Measurements from ENCODE around the gene KANK3.

The KANK3 gene

DNA sequence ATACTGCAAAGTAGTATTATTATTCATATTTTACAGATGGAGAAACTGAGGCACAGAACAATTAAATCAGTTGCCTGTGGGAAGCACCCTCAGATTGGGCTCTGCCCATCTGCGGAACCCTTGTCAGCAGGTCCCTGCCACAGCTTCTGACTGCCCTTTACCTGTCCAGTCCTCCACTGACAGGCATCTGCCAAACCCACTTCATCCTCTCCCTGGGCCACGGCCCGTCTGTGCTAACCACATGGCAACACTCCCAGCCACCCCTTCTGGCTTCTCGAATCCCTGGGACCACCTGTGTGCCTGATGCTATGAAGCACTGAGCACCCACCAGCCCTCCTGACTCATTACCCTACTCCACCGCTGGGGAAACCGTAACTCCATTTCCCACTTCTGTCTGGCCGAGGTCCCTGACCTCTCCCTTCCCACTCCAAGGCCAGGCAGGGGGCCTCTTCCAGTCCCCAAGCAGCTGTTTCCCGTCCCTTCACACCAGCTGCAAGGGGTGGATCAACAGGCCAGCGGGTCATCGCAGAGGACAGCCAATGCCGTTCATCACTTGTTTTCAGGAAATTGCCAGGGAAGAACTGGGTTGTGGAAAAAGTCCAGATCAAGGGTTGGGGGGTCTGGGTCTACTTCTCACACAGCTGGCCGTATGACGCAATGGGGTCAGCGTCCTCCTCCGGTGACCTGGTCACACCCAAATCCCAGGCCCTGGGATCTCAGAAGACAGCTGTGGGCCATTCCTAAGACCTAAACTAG lies 2.5 kb downstream of the KANK3 start:
- DNase-seq (ENCODE audit: low read depth in 2 of 2, low spot score in 1 of 2): no peak

DNA sequence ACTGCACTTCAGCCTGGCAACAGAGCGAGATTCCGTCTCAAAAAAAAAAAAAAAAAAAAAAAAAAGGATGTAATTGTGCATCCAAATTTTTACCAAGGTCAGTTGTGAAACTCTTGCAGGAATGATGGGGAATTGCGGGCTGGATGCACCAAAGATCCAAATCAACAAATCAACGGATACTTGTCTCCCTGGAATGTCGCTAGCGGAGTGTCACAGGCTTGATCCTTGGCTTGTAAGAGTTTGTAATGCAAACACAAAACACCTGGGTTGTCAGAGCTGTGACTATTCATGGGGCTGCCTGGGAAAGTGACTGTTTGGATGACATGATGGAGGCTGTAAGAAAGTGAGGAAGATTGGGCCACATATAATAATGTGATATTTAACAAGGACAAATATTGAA lies 4.2 kb downstream of the KANK3 start:
- DNase-seq (ENCODE audit: low read depth in 2 of 2, low spot score in 1 of 2): no peak

- no peak for DNase-seq (ENCODE audit: low read depth in 2 of 2, low spot score in 1 of 2)
Observed at GRCh38 chr19:8337728-8338127, 5.3 kb downstream of the KANK3 start.

- DNase-seq (ENCODE audit: low read depth in 2 of 2, low spot score in 1 of 2): no peak
Observed at GRCh38 chr19:8336660-8337059, 6.4 kb downstream of the KANK3 start.

DNA sequence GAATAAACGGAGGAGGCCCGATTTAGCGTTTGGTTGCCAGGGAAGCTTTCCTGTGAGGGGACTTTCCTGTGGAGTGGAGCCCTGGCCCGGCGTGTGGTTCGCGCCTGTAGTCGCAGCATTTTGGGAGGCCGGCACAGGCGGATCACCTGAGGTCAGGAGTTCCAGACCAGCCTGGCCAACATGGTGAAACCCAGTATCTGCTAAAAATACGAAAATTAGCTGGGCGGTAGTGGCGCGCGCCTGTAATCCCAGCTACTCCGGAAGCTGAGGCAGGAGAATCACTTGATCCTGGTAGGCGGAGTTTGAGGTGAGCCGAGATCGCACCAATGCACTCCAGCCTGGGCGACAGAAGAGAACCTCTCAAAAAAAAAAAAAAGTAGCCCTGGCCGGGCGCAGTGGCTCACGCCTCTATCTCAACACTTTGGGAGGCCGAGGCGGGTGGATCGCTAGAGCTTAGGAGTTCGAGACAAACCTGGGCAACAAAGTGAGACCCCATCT lies 6.9 kb downstream of the KANK3 start:
- DNase-seq (ENCODE audit: low read depth in 2 of 2, low spot score in 1 of 2): no peak

GRCh38 chr19:8335343-8336071 lies 7.6 kb downstream of the KANK3 start:
- no peak for DNase-seq (ENCODE audit: low read depth in 2 of 2, low spot score in 1 of 2)

DNA sequence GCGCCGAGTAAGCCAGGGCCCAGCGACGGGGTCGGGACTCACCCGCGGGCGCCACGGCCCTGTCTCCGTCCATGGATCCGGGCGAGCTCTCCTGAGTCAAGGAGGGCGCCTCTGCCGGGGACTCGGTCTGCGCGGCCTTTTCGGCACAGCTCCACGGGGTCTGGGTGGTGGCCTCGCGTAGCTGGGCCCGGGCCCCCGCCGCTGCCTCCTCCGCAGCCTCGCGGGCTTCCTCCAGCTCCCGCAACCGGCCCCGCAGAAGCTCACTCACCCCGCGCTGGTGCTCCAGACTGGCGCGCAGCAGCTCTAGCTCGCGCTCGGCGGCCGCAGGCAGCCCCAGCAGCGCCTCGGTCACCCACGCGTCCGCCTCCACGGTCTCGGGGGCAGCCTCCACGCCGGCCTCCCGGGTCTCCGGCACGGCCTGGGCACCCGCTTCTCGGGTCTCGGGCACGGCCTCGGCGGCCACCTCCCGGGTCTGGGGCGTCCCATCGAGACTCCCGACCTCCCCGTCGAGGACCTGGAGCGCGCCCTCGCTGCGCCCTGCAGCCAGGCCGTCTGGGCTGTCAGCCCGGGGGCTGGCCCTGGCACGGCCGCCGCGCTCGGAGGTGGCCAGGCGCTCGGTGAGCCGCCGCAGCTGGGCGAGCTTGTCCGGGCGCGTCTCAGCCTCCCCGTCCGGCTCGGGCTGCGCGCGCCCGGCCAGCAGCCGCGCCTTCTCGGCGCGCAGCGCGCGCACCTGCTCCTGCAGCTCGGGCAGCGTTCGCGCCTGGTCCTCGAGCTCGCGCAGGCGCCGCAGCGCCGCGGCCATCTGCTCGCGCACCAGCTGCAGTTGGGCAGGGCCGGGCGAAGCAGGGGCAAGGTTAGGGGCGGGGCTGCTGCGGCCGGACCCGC lies 8.4 kb downstream of the KANK3 start:
- no peak for DNase-seq (ENCODE audit: low read depth in 2 of 2, low spot score in 1 of 2)

- no peak for DNase-seq (ENCODE audit: low read depth in 2 of 2, low spot score in 1 of 2)
Observed at GRCh38 chr19:8333767-8334457, 9.2 kb downstream of the KANK3 start.

GRCh38 chr19:8332976-8333766 lies 9.9 kb downstream of the KANK3 start:
- DNase-seq (ENCODE audit: low read depth in 2 of 2, low spot score in 1 of 2): no peak

DNA sequence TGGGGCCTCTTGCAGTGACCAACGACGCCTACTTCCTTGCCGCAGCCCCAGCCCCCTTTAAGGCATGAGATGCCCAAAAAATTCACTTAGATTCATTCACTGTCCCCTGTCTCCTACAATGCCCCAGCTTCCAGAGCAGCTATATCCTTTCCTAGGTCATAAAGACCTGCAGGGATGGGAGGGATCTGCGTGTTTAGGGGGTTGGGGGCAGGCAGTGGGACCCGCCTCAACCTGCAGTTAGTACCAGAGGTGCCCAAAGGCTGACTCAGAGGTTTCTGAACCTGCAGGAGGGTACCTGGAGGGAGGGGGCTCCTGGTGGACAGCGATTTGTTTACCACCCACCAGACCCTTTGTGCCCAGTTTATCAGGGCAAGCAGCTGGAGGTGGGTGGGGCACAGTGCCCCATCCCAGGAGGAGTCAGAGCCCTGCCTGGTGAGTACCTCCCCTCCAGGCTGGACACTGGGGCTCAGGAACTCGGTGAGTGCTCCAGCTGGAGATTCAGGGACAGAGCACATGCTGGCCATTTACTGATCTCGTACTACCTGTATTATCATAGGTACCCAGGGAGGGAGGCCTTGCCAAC lies 11.7 kb downstream of the KANK3 start:
- no peak for DNase-seq (ENCODE audit: low read depth in 2 of 2, low spot score in 1 of 2)

DNA sequence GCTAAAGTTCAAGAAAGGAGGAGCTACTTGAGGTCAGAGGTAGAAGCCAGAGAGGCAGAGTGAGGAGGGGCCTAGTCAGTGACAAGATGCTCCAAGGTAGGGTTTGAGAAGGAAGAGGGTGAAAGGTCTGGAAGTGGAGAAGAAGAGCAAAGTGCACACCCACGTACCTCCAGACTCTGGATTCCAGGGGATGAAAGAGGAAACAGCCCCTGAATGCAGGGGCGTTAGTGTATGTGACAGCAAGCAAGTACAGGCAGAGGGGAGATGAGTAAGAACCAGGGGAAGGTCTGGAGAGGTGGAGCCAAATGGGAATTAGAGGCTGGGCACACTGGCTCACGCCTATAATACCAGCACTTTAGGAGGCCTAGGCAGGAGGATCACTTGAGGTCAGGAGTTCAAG lies 13.1 kb downstream of the KANK3 start:
- no peak for DNase-seq (ENCODE audit: low read depth in 2 of 2, low spot score in 1 of 2)

DNA sequence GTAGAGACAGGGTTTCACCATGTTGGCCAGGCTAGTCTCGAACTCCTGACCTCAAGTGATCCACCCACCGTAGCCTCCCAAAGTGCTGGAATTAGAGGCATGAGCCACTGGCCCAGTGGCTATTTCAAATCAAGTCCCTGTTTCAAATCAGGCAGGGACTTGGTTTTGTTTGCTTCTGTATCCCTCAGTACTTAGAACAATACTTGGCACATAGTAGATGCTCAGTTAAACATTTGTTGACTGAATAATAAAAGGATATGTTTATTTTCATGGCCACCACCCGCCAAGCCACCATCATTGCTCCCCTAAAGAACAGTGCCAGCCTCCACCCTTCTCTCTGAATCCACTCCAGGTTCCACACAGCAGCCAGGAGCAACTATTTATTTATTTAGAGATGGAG lies 17.6 kb downstream of the KANK3 start:
- DNase-seq (ENCODE audit: low read depth in 2 of 2, low spot score in 1 of 2): no peak

- no peak for DNase-seq (ENCODE audit: low read depth in 2 of 2, low spot score in 1 of 2)
Observed at GRCh38 chr19:8324186-8325050, 18.6 kb downstream of the KANK3 start.

GRCh38 chr19:8323781-8324185 lies 19.3 kb downstream of the KANK3 start:
- no peak for DNase-seq (ENCODE audit: low read depth in 2 of 2, low spot score in 1 of 2)

DNA sequence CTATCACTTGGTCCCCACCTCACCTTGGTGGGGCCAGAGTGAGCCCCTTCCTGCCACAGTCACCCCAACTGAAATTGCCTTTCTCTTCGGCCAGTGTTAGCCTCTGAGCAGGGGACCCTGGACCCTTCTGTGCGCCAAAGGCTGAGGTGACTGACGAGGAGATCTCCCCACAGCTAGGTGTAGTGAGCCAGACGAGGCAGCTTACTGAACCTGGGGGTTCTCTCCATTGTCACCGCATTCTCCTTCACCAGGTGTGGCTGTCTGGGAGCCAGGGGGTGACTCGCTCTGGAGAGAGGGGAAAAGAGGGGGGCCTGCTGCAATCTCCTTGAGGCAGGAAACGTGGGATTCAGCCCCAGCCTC lies 20.4 kb downstream of the KANK3 start:
- no peak for DNase-seq (ENCODE audit: low read depth in 2 of 2, low spot score in 1 of 2)

GRCh38 chr19:8321986-8322637 lies 20.9 kb downstream of the KANK3 start:
- no peak for DNase-seq (ENCODE audit: low read depth in 2 of 2, low spot score in 1 of 2)

DNA sequence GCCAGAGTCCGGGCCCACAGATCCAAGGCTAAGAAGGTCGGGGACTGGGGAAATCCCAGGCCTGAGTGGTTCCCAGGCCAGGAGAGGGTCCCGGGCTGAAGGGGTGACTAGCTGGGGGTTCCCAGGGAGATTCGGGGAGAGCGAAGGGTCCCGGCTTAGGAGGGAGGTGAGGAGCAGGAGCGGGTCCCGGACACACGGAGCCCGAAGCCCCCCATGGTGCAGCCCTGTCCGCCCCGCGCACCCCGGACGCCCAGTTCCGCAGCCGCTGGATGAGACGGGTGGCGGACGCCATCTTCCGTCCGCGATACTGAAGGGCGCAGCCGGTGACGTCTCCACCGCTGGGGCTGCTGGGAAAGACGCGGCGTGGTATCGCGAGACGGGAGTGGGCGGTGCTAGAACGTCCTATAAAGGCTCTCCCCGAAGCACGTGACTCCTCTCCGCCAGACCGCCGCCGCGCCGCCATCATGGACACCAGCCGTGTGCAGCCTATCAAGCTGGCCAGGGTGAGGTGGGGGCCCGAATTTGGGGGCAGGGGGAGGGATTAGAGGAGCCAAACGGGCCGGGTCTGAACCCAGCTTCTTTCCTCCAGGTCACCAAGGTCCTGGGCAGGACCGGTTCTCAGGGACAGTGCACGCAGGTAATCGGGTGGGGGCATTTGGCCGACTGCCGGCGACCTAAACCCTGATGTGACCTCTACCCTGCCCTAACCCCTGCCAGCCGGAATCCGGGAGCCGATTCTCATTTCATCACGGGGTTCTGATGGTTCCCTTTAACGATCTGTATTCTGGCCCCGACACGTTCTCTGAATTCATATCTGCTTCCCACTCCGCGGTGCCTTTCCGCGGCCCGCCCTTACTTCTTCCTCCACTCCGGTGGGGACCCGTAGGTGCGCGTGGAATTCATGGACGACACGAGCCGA lies 21.7 kb downstream of the KANK3 start, which contains the start of the genes NDUFA7 and RPS28:
NDUFA7 (minus strand) TSS at position 309 of the 919 bp plus-strand sequence; CDS start at position 292, 17 bp downstream.
RPS28 (plus strand) TSS at position 430 of the 919 bp plus-strand sequence; CDS start at position 465, 35 bp downstream.
- peak; percentile 96 to 97 for DNase-seq (ENCODE audit: low read depth in 2 of 2, low spot score in 1 of 2)
